GM18508 (cell line): Measurements from ENCODE around the gene NFKBIZ.
"Not testable (repeated sequence)": the region's sequence is repeated elsewhere in the genome, so short reads cannot be mapped to it uniquely, and the experiment has no call there.

Experiments
- ATAC-seq: cut with Tn5 transposase; IDR thresholded peaks from one replicate; pipeline ENCODE4 v1.9.1; 2021; ENCODE audit warnings: moderate number of reproducible peaks; ENCODE audit not compliant: insufficient read depth, unreplicated experiment

NFKBIZ gene

DNA sequence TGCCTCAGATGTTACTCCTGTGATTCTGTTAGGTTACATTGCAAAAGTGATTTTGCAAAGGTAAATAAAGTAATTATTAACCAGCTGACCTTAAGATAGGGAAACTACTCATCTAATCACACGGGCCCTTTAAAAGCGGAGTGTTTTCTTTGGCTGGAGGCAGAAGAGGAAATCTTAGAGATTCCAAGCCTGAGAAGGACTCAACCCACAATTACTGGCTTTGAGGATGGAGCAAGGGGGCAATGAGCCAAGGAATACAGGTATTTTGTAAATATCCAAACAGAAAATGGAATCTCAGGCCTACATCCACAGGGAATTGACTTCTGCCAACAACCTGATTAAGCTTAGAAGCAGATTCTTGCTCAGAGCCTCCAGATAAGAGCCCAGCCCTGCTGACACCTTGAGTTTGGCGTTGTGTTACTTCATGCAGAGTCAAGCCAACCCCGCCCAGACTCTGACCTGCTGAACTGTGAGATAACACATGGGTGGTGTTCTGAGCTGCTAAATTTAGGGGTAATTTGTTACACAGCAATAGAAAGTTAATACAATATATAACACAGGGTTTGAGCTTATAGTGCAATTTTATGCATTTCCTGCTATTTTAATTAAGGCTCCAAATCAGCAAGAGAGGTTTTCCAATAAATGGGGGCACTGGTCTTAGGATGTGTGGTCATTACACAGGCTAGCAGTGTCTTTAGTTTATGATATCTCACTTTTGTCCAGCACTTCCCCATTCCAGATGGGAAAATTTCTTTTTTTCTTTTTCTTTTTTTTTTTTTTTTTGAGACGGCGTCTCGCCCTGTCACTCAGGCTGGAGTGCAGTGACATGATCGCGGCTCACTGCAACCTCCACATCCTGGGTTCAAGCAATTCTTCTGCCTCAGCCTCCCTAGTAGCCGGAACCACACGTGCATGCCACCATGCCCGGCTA, 19.5 kb downstream of the NFKBIZ start:
- ATAC-seq: no peak

- no peak for ATAC-seq
Measured at GRCh38 chr3:101870138-101870537, 20.8 kb downstream of the NFKBIZ start.

DNA sequence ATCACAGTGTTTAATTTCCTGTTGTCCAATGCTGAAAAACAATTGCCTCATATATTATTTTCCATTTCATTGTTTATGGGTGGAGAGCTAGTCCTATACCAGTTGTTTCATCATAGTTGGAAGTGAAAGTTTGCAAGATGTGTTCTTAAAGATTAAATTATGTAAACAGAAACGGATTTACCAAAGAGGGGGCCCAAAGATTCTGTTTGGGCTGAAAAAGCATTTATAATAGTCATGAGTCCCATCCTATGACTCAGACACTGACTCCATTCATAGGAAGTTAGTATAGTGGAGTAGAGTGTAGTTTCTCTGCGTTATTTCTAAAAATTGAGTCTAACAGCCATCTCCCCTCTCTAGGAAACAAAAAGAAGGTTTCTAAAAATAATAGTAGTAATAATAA, 24.3 kb downstream of the NFKBIZ start:
- no peak for ATAC-seq

DNA sequence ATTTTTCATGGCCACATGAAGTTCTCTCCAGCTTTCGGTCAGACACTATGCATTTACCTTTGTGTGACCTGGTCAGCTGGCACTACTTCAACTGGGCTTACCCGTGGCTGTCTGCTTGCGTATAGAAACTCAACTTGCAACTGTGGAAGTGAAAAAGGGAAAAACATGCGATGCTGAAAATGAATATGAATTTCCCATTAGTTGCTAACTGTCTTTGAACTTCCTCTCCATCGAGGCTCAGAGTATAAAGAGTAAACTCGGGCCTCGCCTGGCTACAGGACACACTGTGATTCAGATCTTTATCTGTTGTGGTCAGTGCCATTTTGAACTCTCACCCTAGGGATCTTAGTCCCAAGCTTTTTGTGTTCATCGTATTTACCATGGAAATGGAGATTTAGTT, 26.8 kb downstream of the NFKBIZ start:
- ATAC-seq: no peak

- ATAC-seq: no peak
Measured at GRCh38 chr3:101878589-101878988, 29.3 kb downstream of the NFKBIZ start.

- ATAC-seq: no peak
Measured at GRCh38 chr3:101879102-101879501, 29.8 kb downstream of the NFKBIZ start.

DNA sequence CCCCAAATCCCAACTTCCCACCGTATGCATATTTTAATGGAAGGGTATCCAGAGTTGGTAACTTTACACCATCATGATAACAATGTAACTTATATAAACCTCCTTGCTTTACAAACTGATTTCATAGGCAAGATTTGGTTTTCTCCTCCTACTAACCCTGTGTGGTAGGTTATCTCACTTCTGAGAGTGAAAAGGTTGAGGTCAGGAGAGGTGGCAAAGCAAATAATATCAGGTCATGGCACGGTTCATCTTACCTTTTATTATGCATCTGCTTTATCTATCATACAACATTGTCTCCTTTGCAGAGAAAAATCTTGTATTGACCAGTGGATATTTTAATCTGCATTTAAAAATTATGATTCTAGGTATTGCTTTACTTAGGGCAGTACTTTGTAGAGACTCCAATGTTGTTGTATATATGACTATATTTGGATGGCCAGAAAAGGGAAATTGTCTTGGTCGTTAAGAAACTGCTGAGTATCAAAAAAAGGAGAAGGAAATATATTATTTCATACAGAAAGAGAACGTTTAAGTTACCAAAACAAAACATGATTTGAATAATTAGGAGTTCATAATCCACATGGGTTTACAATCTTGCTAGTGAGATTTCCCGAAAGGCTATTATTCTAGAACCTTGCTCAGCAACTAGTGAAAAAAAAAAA, 30.4 kb downstream of the NFKBIZ start:
- ATAC-seq: no peak

GRCh38 chr3:101884776-101885175, 35.5 kb downstream of the NFKBIZ start:
- no peak for ATAC-seq

DNA sequence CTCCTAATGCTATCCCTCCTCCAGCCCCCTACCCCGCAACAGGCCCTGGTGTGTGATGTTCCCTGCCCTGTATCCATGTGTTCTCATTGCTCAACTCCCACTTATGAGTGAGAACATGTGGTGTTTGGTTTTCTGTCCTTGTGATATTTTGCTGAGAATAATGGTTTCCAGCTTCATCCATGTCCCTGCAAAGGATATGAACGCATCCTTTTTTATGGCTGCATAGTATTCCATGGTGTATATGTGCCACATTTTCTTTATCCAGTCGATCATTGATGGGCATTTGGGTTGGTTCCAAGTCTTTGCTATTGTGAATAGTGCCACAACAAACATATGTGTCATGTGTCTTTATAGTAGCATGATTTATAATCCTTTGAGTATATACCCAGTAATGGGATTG, 36.3 kb downstream of the NFKBIZ start:
- ATAC-seq: not testable (repeated sequence)

DNA sequence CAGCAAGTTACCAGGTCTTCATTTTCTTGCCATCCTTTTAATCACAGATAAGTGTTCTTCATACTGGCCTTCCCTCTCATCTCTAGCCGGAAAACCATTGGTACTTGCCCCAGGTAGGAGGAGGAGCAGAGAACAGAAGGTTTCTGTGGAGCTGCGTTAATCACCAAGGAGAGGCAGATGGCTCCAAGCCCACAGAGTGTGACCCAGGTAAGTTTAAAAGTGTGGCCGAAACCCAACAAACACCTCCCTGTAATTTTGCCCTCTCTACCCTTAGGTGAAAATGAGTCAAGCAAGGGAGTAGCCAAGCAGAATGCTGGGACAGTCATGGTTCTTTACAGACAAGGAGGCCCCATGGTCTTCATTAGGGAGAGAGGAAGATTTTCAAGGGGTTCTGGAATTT, 37.3 kb downstream of the NFKBIZ start:
- ATAC-seq: no peak

- no peak for ATAC-seq
Measured at GRCh38 chr3:101888653-101889052, 39.3 kb downstream of the NFKBIZ start.

- peak; percentile 61 for ATAC-seq
Measured at GRCh38 chr3:101890716-101891115, 41.4 kb downstream of the NFKBIZ start.

DNA sequence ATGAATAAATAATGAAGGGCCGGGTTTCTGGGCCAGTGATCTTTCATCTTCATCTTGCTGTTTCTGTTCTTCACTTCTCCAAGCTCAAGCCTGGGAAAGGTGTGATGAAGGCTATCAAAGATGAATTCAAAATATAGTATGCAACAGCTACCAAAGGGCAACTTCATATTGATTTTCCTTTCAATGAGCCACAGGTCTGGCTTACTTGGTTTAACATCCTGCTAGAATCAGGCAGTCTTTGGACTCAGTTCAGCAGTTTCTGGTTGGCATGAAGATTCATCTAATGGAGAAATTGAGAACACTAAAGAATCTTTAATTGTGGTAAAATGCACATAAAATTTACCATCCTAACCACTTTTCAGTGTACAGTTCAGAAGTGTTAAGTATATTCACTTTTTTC, 43.3 kb downstream of the NFKBIZ start:
- ATAC-seq: no peak

GRCh38 chr3:101896083-101896757, 46.9 kb downstream of the NFKBIZ start:
- no peak for ATAC-seq

DNA sequence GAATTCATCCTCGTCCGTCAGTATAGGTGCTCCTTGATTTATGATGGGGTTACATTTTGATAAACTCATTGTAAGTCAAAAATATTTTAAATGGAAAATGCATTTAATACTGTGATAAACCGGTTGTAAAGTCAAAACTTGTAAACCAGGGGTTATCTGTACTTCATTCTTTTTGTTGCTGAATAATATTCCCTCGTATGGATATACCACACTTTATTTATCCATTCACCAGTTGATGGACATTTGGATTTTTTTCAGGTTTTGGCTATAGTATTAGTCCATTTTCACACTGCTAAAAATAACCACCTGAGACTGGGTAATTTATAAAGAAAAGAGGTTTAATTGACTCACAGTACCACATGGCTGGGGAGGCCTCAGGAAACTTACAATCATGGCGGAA, 47.7 kb downstream of the NFKBIZ start:
- ATAC-seq: no peak

DNA sequence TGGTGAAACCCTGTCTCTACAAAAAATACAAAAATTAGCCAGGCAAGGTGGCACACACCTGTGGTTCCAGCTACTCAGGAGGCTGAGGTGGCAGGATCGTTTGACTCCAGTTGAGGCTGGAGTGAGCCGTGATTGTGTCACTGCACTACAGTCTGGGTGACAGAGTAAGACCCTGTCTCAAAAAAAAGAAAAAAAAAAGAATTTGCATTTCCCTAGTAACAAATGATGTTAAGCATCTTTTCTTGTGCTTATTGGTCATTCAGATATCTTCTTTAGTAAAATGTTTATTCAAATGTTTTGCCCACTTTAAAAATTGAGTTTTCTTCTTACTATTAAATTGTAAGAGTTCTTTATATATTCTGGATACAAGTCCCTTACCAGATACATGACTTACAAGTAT, 48.7 kb downstream of the NFKBIZ start:
- ATAC-seq: no peak

DNA sequence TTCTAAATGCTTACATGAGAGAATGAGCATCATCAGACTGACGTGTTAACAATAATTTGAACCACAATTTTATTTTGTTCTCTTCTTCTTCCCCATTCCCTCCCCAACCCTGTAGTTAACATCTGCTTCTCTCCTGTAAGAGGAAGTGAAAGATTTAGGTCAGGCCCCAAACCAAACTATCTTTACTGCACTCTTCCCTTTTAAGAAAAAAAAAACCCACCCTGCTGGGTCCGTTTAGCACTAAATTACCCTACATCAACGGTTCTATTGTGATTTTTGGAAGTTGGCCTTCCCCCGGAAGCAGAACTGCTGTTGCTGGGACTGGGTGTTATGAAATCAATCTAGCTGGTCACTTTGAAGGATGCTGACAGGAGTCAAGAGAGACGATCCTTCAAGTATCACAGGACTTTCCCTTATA, 49.4 kb downstream of the NFKBIZ start:
- ATAC-seq: peak; percentile 82

DNA sequence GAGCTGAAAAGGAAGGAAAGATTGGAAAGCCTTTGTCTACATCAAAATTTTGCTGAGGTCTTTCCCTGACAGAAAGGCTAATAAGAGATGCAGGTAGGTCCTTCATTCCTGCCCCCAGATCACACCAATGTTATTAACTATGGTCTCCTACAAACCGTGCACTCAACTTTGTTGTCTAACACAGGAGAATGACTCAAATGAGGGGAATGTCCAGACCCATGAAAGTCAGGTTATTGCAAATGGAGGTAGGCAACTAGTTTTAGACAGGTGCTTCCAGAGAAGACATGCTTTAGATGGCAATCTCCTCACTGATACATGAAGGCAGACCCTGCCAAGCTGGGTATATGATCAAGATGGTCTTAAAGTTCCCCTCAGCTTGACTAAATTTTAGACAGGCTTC, 51.0 kb downstream of the NFKBIZ start:
- ATAC-seq: no peak

DNA sequence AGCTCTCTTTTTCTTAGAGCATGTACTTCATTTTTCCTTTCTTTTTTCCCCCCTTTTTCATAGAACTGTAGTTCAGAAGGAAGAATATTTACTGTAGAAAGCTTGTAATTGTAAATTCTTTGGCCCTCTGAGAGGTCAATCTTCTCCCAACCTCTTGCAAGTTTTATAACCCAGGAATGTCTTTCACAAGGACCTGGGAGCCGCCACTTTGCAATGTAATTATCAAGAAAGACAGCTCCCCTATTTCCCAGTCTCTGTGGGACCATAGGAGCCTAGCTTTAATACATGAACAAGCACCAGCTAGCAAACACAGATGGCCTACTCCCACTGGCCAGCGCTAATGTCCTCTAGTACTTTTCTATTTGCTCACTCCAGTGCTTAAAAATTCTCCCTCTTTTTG, 51.4 kb downstream of the NFKBIZ start:
- ATAC-seq: no peak

DNA sequence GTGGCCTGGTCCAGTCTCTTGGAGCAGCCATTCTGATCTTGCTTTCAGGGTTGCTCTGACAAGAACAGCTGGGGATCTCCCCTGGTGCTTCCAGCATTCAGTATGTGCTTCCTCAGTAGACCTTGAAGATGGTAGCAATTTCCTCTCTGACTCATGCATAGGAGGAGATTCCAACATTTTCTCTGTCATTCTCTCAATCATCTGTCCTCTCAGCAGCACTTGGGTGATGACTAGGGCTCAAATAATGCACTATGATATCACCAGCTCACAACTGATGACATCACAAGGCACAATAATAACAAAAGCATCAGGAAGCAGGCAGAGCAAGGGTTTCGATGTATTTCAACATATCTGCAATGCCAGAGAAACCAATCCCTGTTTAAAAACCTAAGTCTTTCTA, 52.7 kb downstream of the NFKBIZ start:
- no peak for ATAC-seq

GRCh38 chr3:101903451-101903871, 54.1 kb downstream of the NFKBIZ start:
- no peak for ATAC-seq
